Spleen (tissue), 11 donors: ENCODE data around the gene SEMA6D. TPM values are rescaled to one million over a fixed set of nuclear protein-coding genes. Genes with fewer than 3 reads are reported as not detected.

Source experiments
- DNase-seq: peaks from one replicate; pipeline ENCODE4 v3.0.0-alpha.2; 2020
- H3K27ac ChIP-seq, 8 donors: fragments of 200-600 bp; sonication (generic) in 7 of 8; 1 replicate in 4 of 8; 2 replicates in 4 of 8; pipeline versions ENCODE4 v1.5.0 to v1.8.0; 2016 to 2021; ENCODE audit warnings: inconsistent platforms in 4 of 8, mild to moderate bottlenecking in 4 of 8, moderate library complexity in 1 of 8
- H3K27me3 ChIP-seq, 7 donors: fragments of 200-600 bp; sonication (generic) in 6 of 7; replicated peaks in 1 of 7; 1 replicate in 4 of 7; 2 replicates in 3 of 7; pipeline versions ENCODE4 v1.5.0 to v1.8.0; 2016 to 2021; ENCODE audit warnings: inconsistent platforms in 3 of 7, mild to moderate bottlenecking in 1 of 7
- H3K36me3 ChIP-seq, 6 donors: fragments of 200-600 bp; sonication (generic) in 5 of 6; 1 replicate in 4 of 6; 2 replicates in 2 of 6; pipeline versions ENCODE4 v1.5.0 to v1.8.0; 2016 to 2021; ENCODE audit warnings: inconsistent platforms in 2 of 6
- H3K4me1 ChIP-seq, 6 donors: fragments of 200-600 bp; sonication (generic) in 5 of 6; 1 replicate in 3 of 6; 2 replicates in 3 of 6; pipeline versions ENCODE4 v1.5.0 to v1.8.0; 2016 to 2021; ENCODE audit warnings: inconsistent platforms in 3 of 6
- H3K4me3 ChIP-seq, 8 donors: fragments of 200-600 bp; sonication (generic) in 7 of 8; 1 replicate in 4 of 8; 2 replicates in 4 of 8; pipeline versions ENCODE4 v1.5.0 to v1.8.0; 2016 to 2021; ENCODE audit warnings: inconsistent platforms in 4 of 8, mild to moderate bottlenecking in 4 of 8, moderate library complexity in 2 of 8
- H3K9me3 ChIP-seq, 8 donors: fragments of 200-600 bp; sonication (generic) in 7 of 8; 1 replicate in 4 of 8; 2 replicates in 4 of 8; pipeline versions ENCODE4 v1.5.0 to v1.8.0; 2016 to 2021; ENCODE audit warnings: inconsistent platforms in 4 of 8
- CTCF ChIP-seq, 11 experiments: fragments of 200-600 bp in 7 of 11; fragments of 450-650 bp in 4 of 11; sonication (generic) in 4 of 11; IDR thresholded peaks in 8 of 11; conservative IDR thresholded peaks in 3 of 11; 1 replicate in 7 of 11; 2 replicates in 4 of 11; pipeline versions ENCODE4 v1.4.0 to v1.8.0; 2016 to 2021; ENCODE audit warnings: antibody characterized with exemption in 11 of 11, inconsistent platforms in 4 of 11, mild to moderate bottlenecking in 1 of 11
- POLR2A ChIP-seq, 3 donors: fragments of 450-650 bp; IDR thresholded peaks; one replicate each; pipeline ENCODE4 v1.5.1; 2017; ENCODE audit warnings: antibody characterized with exemption in 3 of 3, mild to moderate bottlenecking in 1 of 3
- POLR2AphosphoS5 ChIP-seq, 3 donors: sonication (generic); formaldehyde crosslinking; IDR thresholded peaks; one replicate each; pipeline ENCODE4 v1.5.1; 2017; ENCODE audit warnings: antibody characterized with exemption in 3 of 3
- WGBS, 5 donors: extraction: QIAGEN DNeasy Blood & Tissue Kit in 3 of 5; methylation state at CpG; one replicate each; pipeline versions ENCODE4 v1.1.5 to v1.1.7; 2013 to 2018; 5-methylcytosine and 5-hydroxymethylcytosine counted together
- intact Hi-C: fragments of 100-400 bp; cut with DNase I; formaldehyde crosslinking; loops from one replicate; pipeline ENCODE4 v1.15.0; 2023; ENCODE audit warnings: low total_unique reads
- polyA plus RNA-seq, 3 donors: library from polyadenylated mRNA; stranded (reverse); fragments of 200-250 nt; gene quantifications; one replicate each; pipeline ENCODE4 v1.2.1, GENCODE V29; 2013
- total RNA-seq, 7 donors: library from RNA; depleted of rRNA in 3 of 7; stranded (reverse); fragments of >200 nt in 3 of 7; fragmentation: NEBNext Ultra II Directional in 4 of 7; extraction: Animal tissue kit (Norgen Biotek cat#: 25700) in 4 of 7; gene quantifications; one replicate each; pipeline versions ENCODE4 v1.1.0 to v1.2.1, GENCODE V29; 2016 to 2021
- donor health status: healthy with polysubstance abuse.
- donor health status: DM: no; HTN: no; CAD: no; lungs with moderate emphysema.
- donor health status: DM: no; HTN: no; CAD: no.
- donor health status: Bipolar disorder and iron deficiency.
- donor health status: healthy.
- donor health status: DM: no; HTN: no; CAD: no.
- donor health status: DM: yes; HTN: yes; CAD: no.

SEMA6D gene
- total and polyA plus RNA-seq, 10 donors, result 0.52 to 6.5 (median 2.3) TPM

DNA sequence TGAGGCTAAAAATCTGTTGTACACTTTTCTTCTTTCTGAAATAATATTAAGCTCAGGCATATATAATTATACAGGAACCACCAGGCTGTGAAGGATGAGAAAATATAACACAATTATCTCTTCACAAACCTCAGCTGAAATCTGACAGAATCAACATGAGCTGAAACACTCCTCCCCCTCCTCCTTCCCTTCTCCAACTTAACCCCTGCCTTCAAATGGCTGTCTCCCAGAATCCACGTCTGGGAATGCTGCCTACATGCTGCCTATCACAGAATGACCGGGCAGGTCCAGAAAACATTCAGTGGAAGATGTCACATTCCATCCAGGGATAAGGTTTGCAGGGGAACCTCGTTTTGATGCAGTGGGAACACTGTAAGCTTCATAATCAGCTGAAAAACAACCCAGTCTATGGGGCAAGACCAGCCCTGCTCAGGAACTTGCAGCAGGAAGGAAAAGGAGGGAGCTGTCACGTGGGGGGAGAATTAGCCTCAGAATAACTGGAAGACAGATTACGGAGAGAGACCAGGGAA is 44.0 kb upstream of the SEMA6D start:
- H3K36me3 ChIP-seq, result no peaks in the 10 kb centered on the region
- H3K27me3 ChIP-seq, result no peaks in the 10 kb centered on the region
- DNase-seq, result no peak
- no peaks in the 10 kb centered on the region for H3K9me3 ChIP-seq
- no peak for TF ChIP-seq POLR2A (IDR thresholded peaks at IDR 0.05)
- no peak for TF ChIP-seq POLR2AphosphoS5 (IDR thresholded peaks at IDR 0.05)
- TF ChIP-seq CTCF (IDR thresholded peaks at IDR 0.05 in 8 of 11, conservative IDR thresholded peaks at IDR 0.05 in 3 of 11), result no peak
- peak overlapping the region in 2 of 8 donors; percentile 29 to 33 for H3K27ac ChIP-seq
- H3K4me1 ChIP-seq, result peaks cover 0 to 15% (median 6%) of the 10 kb centered on the region in 6 donors
- 3 to 8% (median 8%) methylated on average over 5 of the region's 5 CpGs for WGBS, 5 donors
- intact Hi-C loops, result no loop called here
- H3K4me3 ChIP-seq, result no peak overlapping the region

- Histone ChIP-seq H3K27ac (no peak overlapping the region), H3K9me3 (no peaks in the 10 kb centered on the region), H3K36me3 (no peaks in the 10 kb centered on the region), H3K4me3 (no peak overlapping the region), H3K27me3 (no peaks in the 10 kb centered on the region), H3K4me1 (peaks cover 0 to 15% (median 6%) of the 10 kb centered on the region in 6 donors)
- WGBS, 5 donors, result 90 to 96% (median 91%) methylated on average over 8 of the region's 8 CpGs
- no peak for DNase-seq
- intact Hi-C loops, result no loop called here
- TF ChIP-seq POLR2AphosphoS5 (IDR thresholded peaks at IDR 0.05) (no peak), POLR2A (IDR thresholded peaks at IDR 0.05) (no peak), CTCF (IDR thresholded peaks at IDR 0.05 in 8 of 11, conservative IDR thresholded peaks at IDR 0.05 in 3 of 11) (no peak)
These were observed 42.6 kb upstream of the SEMA6D start for GRCh38 chr15:47674586-47675232.

DNA sequence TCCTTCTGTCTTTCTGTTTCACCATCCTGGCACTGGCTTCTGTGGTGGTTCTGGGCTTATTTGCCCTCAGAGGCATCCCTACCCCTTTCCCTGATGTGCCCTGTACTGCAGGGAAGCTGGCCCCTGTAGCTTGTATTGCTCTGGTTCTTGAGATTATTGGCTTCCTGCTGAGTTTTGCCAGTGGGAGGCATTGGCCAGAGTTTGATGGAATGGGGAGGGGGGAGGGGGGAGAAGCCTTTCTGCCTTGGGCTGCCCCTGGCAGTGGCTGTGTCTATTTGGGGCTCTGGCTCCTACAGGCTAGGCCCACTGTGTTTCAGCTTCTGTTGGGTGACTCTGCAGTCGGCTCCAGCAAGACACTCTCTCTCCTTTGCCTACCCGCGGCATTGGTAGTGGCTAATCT is 41.6 kb upstream of the SEMA6D start:
- Histone ChIP-seq H3K27ac (no peak overlapping the region), H3K36me3 (no peaks in the 10 kb centered on the region), H3K4me1 (peaks cover 0 to 15% (median 6%) of the 10 kb centered on the region in 6 donors), H3K9me3 (no peaks in the 10 kb centered on the region), H3K4me3 (no peak overlapping the region), H3K27me3 (no peaks in the 10 kb centered on the region)
- TF ChIP-seq CTCF (IDR thresholded peaks at IDR 0.05 in 8 of 11, conservative IDR thresholded peaks at IDR 0.05 in 3 of 11) (no peak), POLR2AphosphoS5 (IDR thresholded peaks at IDR 0.05) (no peak), POLR2A (IDR thresholded peaks at IDR 0.05) (no peak)
- DNase-seq, result no peak
- intact Hi-C loops, result no loop called here
- WGBS, 5 donors, result 75 to 94% (median 83%) methylated on average over 3 of the region's 3 CpGs

GRCh38 chr15:47678040-47678439 is 39.3 kb upstream of the SEMA6D start:
- H3K4me3 ChIP-seq, result no peak overlapping the region
- intact Hi-C loops, result no loop called here
- no peak overlapping the region for H3K27ac ChIP-seq
- TF ChIP-seq POLR2AphosphoS5 (IDR thresholded peaks at IDR 0.05), result no peak
- TF ChIP-seq CTCF (IDR thresholded peaks at IDR 0.05 in 8 of 11, conservative IDR thresholded peaks at IDR 0.05 in 3 of 11), result no peak
- no peak for TF ChIP-seq POLR2A (IDR thresholded peaks at IDR 0.05)
- no peaks in the 10 kb centered on the region for H3K9me3 ChIP-seq
- H3K27me3 ChIP-seq, result no peaks in the 10 kb centered on the region
- 13 to 50% (median 28%) methylated on average over 1 of the region's 1 CpG for WGBS, 5 donors
- H3K4me1 ChIP-seq, result peaks cover 0 to 12% (median 4%) of the 10 kb centered on the region in 6 donors
- DNase-seq, result no peak
- H3K36me3 ChIP-seq, result no peaks in the 10 kb centered on the region
